Measurements from ENCODE around the gene CDC25A.

- TF ChIP-seq, protein P1, sequence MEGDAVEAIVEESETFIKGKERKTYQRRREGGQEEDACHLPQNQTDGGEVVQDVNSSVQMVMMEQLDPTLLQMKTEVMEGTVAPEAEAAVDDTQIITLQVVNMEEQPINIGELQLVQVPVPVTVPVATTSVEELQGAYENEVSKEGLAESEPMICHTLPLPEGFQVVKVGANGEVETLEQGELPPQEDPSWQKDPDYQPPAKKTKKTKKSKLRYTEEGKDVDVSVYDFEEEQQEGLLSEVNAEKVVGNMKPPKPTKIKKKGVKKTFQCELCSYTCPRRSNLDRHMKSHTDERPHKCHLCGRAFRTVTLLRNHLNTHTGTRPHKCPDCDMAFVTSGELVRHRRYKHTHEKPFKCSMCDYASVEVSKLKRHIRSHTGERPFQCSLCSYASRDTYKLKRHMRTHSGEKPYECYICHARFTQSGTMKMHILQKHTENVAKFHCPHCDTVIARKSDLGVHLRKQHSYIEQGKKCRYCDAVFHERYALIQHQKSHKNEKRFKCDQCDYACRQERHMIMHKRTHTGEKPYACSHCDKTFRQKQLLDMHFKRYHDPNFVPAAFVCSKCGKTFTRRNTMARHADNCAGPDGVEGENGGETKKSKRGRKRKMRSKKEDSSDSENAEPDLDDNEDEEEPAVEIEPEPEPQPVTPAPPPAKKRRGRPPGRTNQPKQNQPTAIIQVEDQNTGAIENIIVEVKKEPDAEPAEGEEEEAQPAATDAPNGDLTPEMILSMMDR (IDR thresholded peaks at IDR 0.05), result no peak
- no peak for TF ChIP-seq EZH2phosphoT487 (IDR thresholded peaks at IDR 0.05)
- no peak for TF ChIP-seq EZH2 (IDR thresholded peaks at IDR 0.05)
Measured at GRCh38 chr3:48140936-48141603, 47.1 kb downstream of the CDC25A start.

Data from neural progenitor cell (in vitro differentiated cells).